NCI-H510A treated with DMSO at 0.1 percent for 48 hours (cell line): ENCODE data around the gene SLC16A9.
A peak's percentile ranks its signal among the peaks of the same experiment; 100 is the strongest.

Source experiments
- DNase-seq: peaks from one replicate; lab custom pipeline; 2025; lab: John Stamatoyannopoulos, UW

Gene SLC16A9

DNA sequence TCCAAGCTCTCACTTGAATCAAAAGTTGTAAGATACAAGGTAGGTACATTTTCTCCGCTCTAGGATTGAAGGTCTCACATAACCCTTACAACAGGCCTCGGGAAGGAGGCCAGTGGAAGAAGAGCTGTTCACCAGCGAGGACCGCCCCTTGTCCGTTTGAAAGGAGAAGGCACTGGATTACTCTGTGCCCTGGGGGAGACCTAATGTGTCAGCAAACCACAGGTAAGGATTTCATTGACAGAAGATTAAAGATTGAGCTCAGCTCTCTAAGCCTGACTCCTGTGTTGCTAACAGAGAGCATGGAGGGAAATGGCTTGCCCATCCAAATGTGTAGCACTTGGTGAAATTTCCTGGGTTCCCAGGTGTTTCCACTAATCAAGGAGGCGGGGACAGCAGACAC is 81.2 kb downstream of the SLC16A9 start:
- DNase-seq = no peak

GRCh38 chr10:59627366-59628018 is 82.2 kb downstream of the SLC16A9 start:
- no peak for DNase-seq

GRCh38 chr10:59626523-59626869 is 83.2 kb downstream of the SLC16A9 start:
- no peak for DNase-seq

GRCh38 chr10:59625721-59626522 is 83.7 kb downstream of the SLC16A9 start:
- peak; percentile 69 for DNase-seq

GRCh38 chr10:59624951-59625350 is 84.7 kb downstream of the SLC16A9 start:
- DNase-seq = no peak

DNA sequence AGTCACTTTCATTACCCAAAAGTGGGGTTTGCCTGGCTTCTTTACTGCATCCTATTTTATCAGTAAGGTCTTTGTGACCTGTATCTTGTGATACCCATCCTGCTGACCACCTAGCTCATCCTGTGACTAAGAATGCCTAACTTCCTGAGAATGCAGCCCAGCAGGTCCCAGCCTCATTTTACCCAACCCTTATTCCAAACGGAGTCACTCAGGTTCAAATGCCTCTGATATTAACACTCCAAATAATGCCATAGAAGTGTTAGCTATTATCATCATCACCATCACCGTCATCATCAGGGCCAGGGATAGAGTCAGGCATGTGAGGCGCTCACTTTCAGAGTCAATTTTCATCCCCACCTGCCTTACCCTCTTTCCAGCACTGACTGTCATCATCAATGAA is 85.5 kb downstream of the SLC16A9 start:
- no peak for DNase-seq

DNA sequence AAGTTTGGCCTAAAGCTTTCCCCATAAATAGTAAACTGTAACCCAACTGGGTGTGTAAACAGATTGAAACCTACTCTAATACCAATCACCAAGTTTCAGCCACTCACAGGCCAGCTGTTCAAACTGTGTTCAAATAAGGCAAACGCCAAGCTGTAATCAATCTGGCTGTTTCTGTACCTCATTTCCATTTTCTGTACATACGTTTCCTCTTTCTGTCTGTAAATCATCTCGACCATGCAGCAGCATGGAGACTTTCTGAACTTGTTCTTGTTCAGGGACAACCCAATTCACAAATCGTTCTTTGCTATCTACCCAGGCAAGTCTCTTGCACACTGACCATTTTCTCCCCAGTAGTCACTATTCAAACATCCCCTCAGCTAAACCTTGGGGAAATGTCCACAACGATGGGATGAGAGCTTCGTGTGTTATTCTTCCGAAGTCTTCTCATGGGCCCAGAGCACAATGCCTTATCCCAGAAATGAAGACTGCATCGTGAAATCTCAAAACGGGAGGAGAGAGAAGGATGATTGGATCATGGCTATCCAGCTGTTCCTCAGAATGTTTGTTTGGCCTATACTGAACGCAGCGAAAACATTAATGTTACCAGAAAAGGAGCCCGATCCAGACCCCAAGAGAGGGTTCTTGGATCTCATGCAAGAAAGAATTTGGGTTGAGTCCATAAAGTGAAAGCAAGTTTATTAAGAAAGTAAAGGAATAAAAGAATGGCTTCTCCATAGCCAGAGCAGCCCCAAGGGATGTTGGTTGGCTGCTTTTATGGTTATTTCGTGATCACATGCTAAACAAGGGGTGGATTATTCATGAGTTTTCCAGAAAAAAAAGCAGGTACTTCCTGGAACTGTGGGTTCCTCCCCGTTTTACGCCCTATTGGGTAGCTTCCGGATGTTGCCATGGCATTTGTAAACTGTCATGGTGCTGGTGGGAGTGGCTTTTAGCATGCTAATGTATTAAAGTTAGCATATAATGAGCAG is 86.2 kb downstream of the SLC16A9 start:
- DNase-seq = no peak

GRCh38 chr10:59622320-59623132 is 87.1 kb downstream of the SLC16A9 start:
- peak; percentile 3 for DNase-seq

GRCh38 chr10:59621771-59622170 is 87.9 kb downstream of the SLC16A9 start:
- no peak for DNase-seq

GRCh38 chr10:59618666-59619065 is 91.0 kb downstream of the SLC16A9 start:
- no peak for DNase-seq

DNA sequence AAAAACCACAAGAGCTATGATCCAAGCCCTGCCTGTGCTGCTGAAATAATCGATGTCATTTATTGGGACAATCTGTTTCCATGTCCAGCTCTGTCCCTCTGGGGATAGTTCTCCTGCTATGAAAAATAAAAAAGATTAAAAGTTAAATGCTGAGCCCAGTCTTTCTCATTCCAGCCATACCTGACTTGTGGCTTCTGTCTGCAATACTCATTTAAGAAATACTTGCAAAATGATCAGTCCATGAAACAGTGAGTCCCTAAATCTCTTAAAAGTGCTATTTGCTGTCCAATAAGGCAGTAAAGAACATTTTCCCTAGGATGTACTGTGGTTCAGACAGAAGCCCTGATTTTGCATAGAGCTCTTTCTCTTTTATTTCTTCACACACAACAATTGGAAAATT is 91.7 kb downstream of the SLC16A9 start:
- DNase-seq = no peak

DNA sequence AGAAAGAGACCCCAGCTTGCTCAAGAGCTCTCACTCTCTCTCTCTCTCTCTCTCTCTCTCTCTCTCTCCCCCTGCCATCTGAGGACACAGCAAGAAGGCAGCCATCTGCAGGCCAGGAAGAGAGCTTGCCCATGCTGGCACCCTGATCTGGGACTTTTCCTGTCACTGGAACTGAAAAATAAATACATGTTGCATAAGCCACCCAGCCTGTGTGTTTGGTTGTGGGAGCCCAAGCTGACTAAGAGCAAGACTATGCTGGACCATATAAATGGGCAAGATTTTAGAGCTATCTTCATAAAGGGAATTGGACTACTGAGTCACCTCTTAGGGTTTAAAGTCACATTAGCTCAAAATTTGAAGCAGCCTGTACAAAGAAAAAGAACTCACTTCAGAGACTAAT is 98.6 kb downstream of the SLC16A9 start:
- DNase-seq = no peak

- DNase-seq = no peak
These were observed 101.7 kb downstream of the SLC16A9 start for GRCh38 chr10:59607970-59608369.

- no peak for DNase-seq
These were observed 103.1 kb downstream of the SLC16A9 start for GRCh38 chr10:59606551-59606961.

- no peak for DNase-seq
These were observed 107.7 kb downstream of the SLC16A9 start for GRCh38 chr10:59601985-59602384.
